GM21619 (cell line): ENCODE results near the gene NFATC3.
"Not testable (repeated sequence)": the region's sequence is repeated elsewhere in the genome, so short reads cannot be mapped to it uniquely, and the experiment has no call there.

Experiments used
- ATAC-seq: cut with Tn5 transposase; IDR thresholded peaks from one replicate; pipeline ENCODE4 v1.9.1; 2021; ENCODE audit not compliant: unreplicated experiment

Gene NFATC3

GRCh38 chr16:68088130-68088972 lies 3.2 kb downstream of the NFATC3 start:
- no peak for ATAC-seq

- ATAC-seq: no peak
Observed at GRCh38 chr16:68089067-68089466, 3.9 kb downstream of the NFATC3 start.

- no peak for ATAC-seq
Observed at GRCh38 chr16:68090130-68090529, 5.0 kb downstream of the NFATC3 start.

GRCh38 chr16:68090533-68090932 lies 5.4 kb downstream of the NFATC3 start:
- ATAC-seq: no peak

GRCh38 chr16:68091380-68092261 lies 6.5 kb downstream of the NFATC3 start:
- no peak for ATAC-seq

GRCh38 chr16:68092275-68092674 lies 7.1 kb downstream of the NFATC3 start:
- ATAC-seq: not testable (repeated sequence)

- no peak for ATAC-seq
Observed at GRCh38 chr16:68093816-68094613, 8.8 kb downstream of the NFATC3 start.

- ATAC-seq: no peak
Observed at GRCh38 chr16:68094614-68094934, 9.4 kb downstream of the NFATC3 start.

- ATAC-seq: no peak
Observed at GRCh38 chr16:68096491-68096890, 11.3 kb downstream of the NFATC3 start.

- ATAC-seq: no peak
Observed at GRCh38 chr16:68097088-68097487, 11.9 kb downstream of the NFATC3 start.

GRCh38 chr16:68097895-68098294 lies 12.7 kb downstream of the NFATC3 start:
- no peak for ATAC-seq

GRCh38 chr16:68100488-68100887 lies 15.3 kb downstream of the NFATC3 start:
- ATAC-seq: no peak

GRCh38 chr16:68105611-68106010 lies 20.4 kb downstream of the NFATC3 start:
- ATAC-seq: no peak

- not testable (repeated sequence) for ATAC-seq
Observed at GRCh38 chr16:68107230-68107928, 22.2 kb downstream of the NFATC3 start.

GRCh38 chr16:68109156-68109555 lies 24.0 kb downstream of the NFATC3 start:
- not testable (repeated sequence) for ATAC-seq

GRCh38 chr16:68110611-68111010 lies 25.4 kb downstream of the NFATC3 start:
- ATAC-seq: not testable (repeated sequence)

GRCh38 chr16:68111379-68111778 lies 26.2 kb downstream of the NFATC3 start:
- ATAC-seq: no peak

GRCh38 chr16:68113059-68113761 lies 28.0 kb downstream of the NFATC3 start:
- no peak for ATAC-seq

GRCh38 chr16:68113765-68114240 lies 28.6 kb downstream of the NFATC3 start:
- ATAC-seq: no peak

GRCh38 chr16:68114939-68115338 lies 29.8 kb downstream of the NFATC3 start:
- ATAC-seq: not testable (repeated sequence)
